Left lung (tissue), 10 donors: ENCODE results near the gene CDCA4. TPM values are rescaled to one million over a fixed set of nuclear protein-coding genes. Genes with fewer than 3 reads are reported as not detected.

Experiments
- ATAC-seq: fragments of 200-7000 bp; cut with Tn5 transposase; one replicate; pipeline ENCODE4 v1.9.1; 2020; ENCODE audit warnings: moderate library complexity
- DNase-seq, 4 donors: peaks; one replicate each; pipeline ENCODE4 v3.0.0-alpha.2; 2013 to 2020
- H3K27ac ChIP-seq, 2 donors: fragments of 200-600 bp; sonication (generic) in 1 of 2; one replicate each; pipeline versions ENCODE4 v1.5.0 to v1.8.0; 2020 to 2021
- H3K27me3 ChIP-seq, 2 donors: fragments of 200-600 bp; sonication (generic) in 1 of 2; one replicate each; pipeline versions ENCODE4 v1.5.0 to v1.8.0; 2020 to 2021
- H3K36me3 ChIP-seq, 2 donors: fragments of 200-600 bp; sonication (generic) in 1 of 2; one replicate each; pipeline versions ENCODE4 v1.5.0 to v1.8.0; 2020 to 2021
- H3K4me1 ChIP-seq, 2 donors: fragments of 200-600 bp; one replicate each; pipeline ENCODE4 v1.8.0; 2021
- H3K4me3 ChIP-seq, 2 donors: fragments of 200-600 bp; sonication (generic) in 1 of 2; one replicate each; pipeline versions ENCODE4 v1.5.0 to v1.8.0; 2020 to 2021; ENCODE audit warnings: mild to moderate bottlenecking in 1 of 2
- H3K9me3 ChIP-seq, 2 donors: fragments of 200-600 bp; sonication (generic) in 1 of 2; one replicate each; pipeline versions ENCODE4 v1.5.0 to v1.8.0; 2020 to 2021
- CTCF ChIP-seq, 2 donors: fragments of 200-600 bp; sonication (generic) in 1 of 2; IDR thresholded peaks; one replicate each; pipeline versions ENCODE4 v1.5.0 to v1.8.0; 2021; ENCODE audit warnings: antibody characterized with exemption in 2 of 2
- intact Hi-C, 2 donors: fragments of 100-400 bp; cut with DNase I; formaldehyde crosslinking; loops; one replicate each; pipeline versions ENCODE4 v1.11.2 to v1.14.2; 2022
- polyA plus RNA-seq, 6 donors: library from polyadenylated mRNA; unstranded; fragments of 120-200 nt; gene quantifications; one replicate each; pipeline ENCODE4 v1.2.1, GENCODE V29; 2013; ENCODE audit not compliant: insufficient read length in 6 of 6
- total RNA-seq, 2 donors: library from RNA; stranded (reverse); fragmentation: NEBNext Ultra II Directional; extraction: Animal tissue kit (Norgen Biotek cat#: 25700); gene quantifications; one replicate each; pipeline ENCODE4 v1.2.1, GENCODE V29; 2021
- donor health status: DM: no; HTN: yes; CAD: no.
- donor health status: DM: no; HTN: no; CAD: no.

The CDCA4 gene
- total and polyA plus RNA-seq, 8 donors = 9.4 to 30.6 (median 20.5) TPM

GRCh38 chr14:104991896-104992230, 29.0 kb downstream of the CDCA4 start:
- Histone ChIP-seq H3K36me3 (peaks cover 0 to 31% of the 10 kb centered on the region in 2 donors), H3K9me3 (no peaks in the 10 kb centered on the region), H3K27me3 (no peaks in the 10 kb centered on the region), H3K4me3 (no peak overlapping the region), H3K4me1 (peaks cover 5 to 8% of the 10 kb centered on the region in 2 donors), H3K27ac (no peak overlapping the region)
- no peak for ATAC-seq
- intact Hi-C loops = no loop called here
- no peak for DNase-seq
- TF ChIP-seq CTCF (IDR thresholded peaks at IDR 0.05) = no peak

GRCh38 chr14:104989951-104990303, 31.0 kb downstream of the CDCA4 start:
- TF ChIP-seq CTCF (IDR thresholded peaks at IDR 0.05) = no peak
- H3K27me3 ChIP-seq = no peaks in the 10 kb centered on the region
- intact Hi-C loops = no loop called here
- H3K4me3 ChIP-seq = no peak overlapping the region
- H3K9me3 ChIP-seq = no peaks in the 10 kb centered on the region
- no peak for DNase-seq
- no peak for ATAC-seq
- no peak overlapping the region for H3K27ac ChIP-seq
- H3K36me3 ChIP-seq = peaks cover 0 to 27% of the 10 kb centered on the region in 2 donors
- H3K4me1 ChIP-seq = peaks cover 12 to 21% of the 10 kb centered on the region in 2 donors

- Histone ChIP-seq H3K9me3 (no peaks in the 10 kb centered on the region), H3K4me3 (no peak overlapping the region), H3K4me1 (peaks cover 12 to 23% of the 10 kb centered on the region in 2 donors), H3K27me3 (no peaks in the 10 kb centered on the region), H3K27ac (no peak overlapping the region), H3K36me3 (peaks cover 0 to 21% of the 10 kb centered on the region in 2 donors)
- intact Hi-C loops = no loop called here
- no peak for TF ChIP-seq CTCF (IDR thresholded peaks at IDR 0.05)
- DNase-seq (no peak), ATAC-seq (no peak)
Observed at GRCh38 chr14:104989236-104989950, 31.5 kb downstream of the CDCA4 start.

- Histone ChIP-seq H3K36me3 (no peaks in the 10 kb centered on the region), H3K27me3 (no peaks in the 10 kb centered on the region), H3K27ac (no peak overlapping the region), H3K9me3 (no peaks in the 10 kb centered on the region), H3K4me1 (peaks cover 12 to 23% of the 10 kb centered on the region in 2 donors), H3K4me3 (peak overlapping the region; percentile 71 to 89)
- intact Hi-C loops = no loop called here
- DNase-seq (peak in 1 of 4 donors; percentile 39), ATAC-seq (no peak)
- TF ChIP-seq CTCF (IDR thresholded peaks at IDR 0.05) = no peak
Observed at GRCh38 chr14:104986487-104987164, 34.3 kb downstream of the CDCA4 start.

- Histone ChIP-seq H3K9me3 (no peaks in the 10 kb centered on the region), H3K27ac (peak within 1 kb of the TSS; percentile 69 to 83), H3K4me1 (peaks cover 12 to 23% of the 10 kb centered on the region in 2 donors), H3K27me3 (no peaks in the 10 kb centered on the region), H3K4me3 (peak within 1 kb of the TSS; percentile 71 to 89), H3K36me3 (no peaks in the 10 kb centered on the region)
- intact Hi-C loops = no loop called here
- peak; percentile 97 for ATAC-seq
- no peak for TF ChIP-seq CTCF (IDR thresholded peaks at IDR 0.05)
- DNase-seq = peak; percentile 91 to 98 (median 95)
Observed at GRCh38 chr14:104985675-104986486, 35.0 kb downstream of the CDCA4 start, which contains the start of gene CLBA1. TSS of gene CLBA1 (plus strand) at chr14:104985788. CDS start at chr14:104986432, 644 bp downstream.
